WTC11 (cell line): ENCODE data around the gene ZNF277. TPM values are rescaled to one million over a fixed set of nuclear protein-coding genes. Genes with fewer than 3 reads are reported as not detected.
A peak's percentile ranks its signal among the peaks of the same experiment; 100 is the strongest.

ENCODE experiments used
- ATAC-seq: fragments of 200-7000 bp; cut with Tn5 transposase; 2 replicates; pipeline ENCODE4 v1.10.0; 2021; ENCODE audit warnings: mild to moderate bottlenecking, moderate library complexity
- CTCF ChIA-PET: fragments of 300-600 bp; sonication (Branson Sonifier 250); formaldehyde crosslinking; loops from one replicate; lab custom pipeline; 2021; ENCODE audit warnings: antibody characterized with exemption; lab: Charles Lee
- POLR2A ChIA-PET: fragments of 350-600 bp; sonication (Branson Sonifier 250); formaldehyde crosslinking; loops from one replicate; lab custom pipeline; 2021; ENCODE audit warnings: antibody characterized with exemption; lab: Charles Lee
- DNase-seq: peaks from one replicate; pipeline ENCODE4 v3.0.0; 2021; ENCODE audit warnings: low spot score
- H3K27ac Mint-ChIP-seq: 2 replicates; pipeline ENCODE4 v1.8.0; 2021; ENCODE audit warnings: mixed read lengths
- H3K27me3 Mint-ChIP-seq: 2 replicates; pipeline ENCODE4 v1.8.0; 2021; ENCODE audit warnings: low read depth, mild to moderate bottlenecking, moderate library complexity, mixed read lengths
- H3K36me3 Mint-ChIP-seq: 2 replicates; pipeline ENCODE4 v1.8.0; 2021; ENCODE audit warnings: mixed read lengths
- H3K4me1 Mint-ChIP-seq: 2 replicates; pipeline ENCODE4 v1.8.0; 2022; ENCODE audit warnings: mixed read lengths
- H3K4me3 Mint-ChIP-seq: 2 replicates; pipeline ENCODE4 v1.8.0; 2021; ENCODE audit warnings: mild to moderate bottlenecking, moderate library complexity, mixed read lengths
- H3K9me3 Mint-ChIP-seq: 2 replicates; pipeline ENCODE4 v1.8.0; 2021; ENCODE audit warnings: mixed read lengths
- CREB1 ChIP-seq: sonication (generic); formaldehyde crosslinking; IDR thresholded peaks from 2 replicates; pipeline ENCODE4 v1.8.0; 2023; ENCODE audit warnings: mild to moderate bottlenecking, missing genetic modification reagents
- ETV6 ChIP-seq: sonication (generic); formaldehyde crosslinking; IDR thresholded peaks from 2 replicates; pipeline ENCODE4 v1.8.1; 2022; ENCODE audit warnings: mild to moderate bottlenecking, missing genetic modification reagents
- FOXK1 ChIP-seq: sonication (generic); formaldehyde crosslinking; IDR thresholded peaks from 2 replicates; pipeline ENCODE4 v1.8.0; 2022; ENCODE audit warnings: mild to moderate bottlenecking, moderate library complexity, missing genetic modification reagents
- FOXP1 ChIP-seq: sonication (generic); formaldehyde crosslinking; IDR thresholded peaks from 2 replicates; pipeline ENCODE4 v1.8.0; 2022; ENCODE audit warnings: missing genetic modification reagents, mild to moderate bottlenecking, moderate library complexity, borderline replicate concordance
- TP53 ChIP-seq: sonication (generic); formaldehyde crosslinking; IDR thresholded peaks from 2 replicates; pipeline ENCODE4 v1.8.1; 2023; ENCODE audit warnings: mild to moderate bottlenecking, missing genetic modification reagents
- ZNF232 ChIP-seq: sonication (generic); formaldehyde crosslinking; IDR thresholded peaks from 2 replicates; pipeline ENCODE4 v1.8.0; 2022; ENCODE audit warnings: mild to moderate bottlenecking, missing genetic modification reagents
- total RNA-seq: library from RNA; stranded (reverse); gene quantifications from 3 replicates; pipeline ENCODE4 v1.2.3, GENCODE V29; 2021
- TF ChIP-seq, protein P1 (sequence below): sonication (generic); formaldehyde crosslinking; IDR thresholded peaks from 2 replicates; pipeline ENCODE4 v1.8.1; 2023; ENCODE audit warnings: mild to moderate bottlenecking, moderate library complexity, missing genetic modification reagents
- TF ChIP-seq, protein P2 (sequence below): fragments of 250-450 bp; sonication (Bioruptor Pico); IDR thresholded peaks from 2 replicates; pipeline ENCODE4 v1.8.0; 2021; ENCODE audit warnings: mild to moderate bottlenecking
- TF ChIP-seq, protein P3 (sequence below): fragments of 250-450 bp; sonication (Bioruptor Pico); conservative IDR thresholded peaks from 2 replicates; pipeline ENCODE4 v1.9.0; 2021; ENCODE audit warnings: mild to moderate bottlenecking
- TF ChIP-seq, protein P4 (sequence below): sonication (generic); formaldehyde crosslinking; IDR thresholded peaks from 2 replicates; pipeline ENCODE4 v1.8.1; 2023; ENCODE audit warnings: mild to moderate bottlenecking, missing genetic modification reagents, moderate library complexity
- TF ChIP-seq, protein P5 (sequence below): sonication (generic); formaldehyde crosslinking; IDR thresholded peaks from 2 replicates; pipeline ENCODE4 v1.8.0; 2023; ENCODE audit warnings: mild to moderate bottlenecking, missing genetic modification reagents
- TF ChIP-seq, protein P6 (sequence below): sonication (generic); formaldehyde crosslinking; IDR thresholded peaks from 2 replicates; pipeline ENCODE4 v1.8.0; 2023; ENCODE audit warnings: missing genetic modification reagents
- TF ChIP-seq, protein P7 (sequence below): sonication (generic); formaldehyde crosslinking; IDR thresholded peaks from 2 replicates; pipeline ENCODE4 v1.8.0; 2022; ENCODE audit warnings: mild to moderate bottlenecking, missing genetic modification reagents
- TF ChIP-seq, protein P8 (sequence below): fragments of 250-450 bp; sonication (Bioruptor Pico); IDR thresholded peaks from 2 replicates; pipeline ENCODE4 v1.9.0; 2021; ENCODE audit warnings: mild to moderate bottlenecking

ZNF277 gene
- total RNA-seq, 1 experiment from 2014 or later, result 22.5 TPM

DNA sequence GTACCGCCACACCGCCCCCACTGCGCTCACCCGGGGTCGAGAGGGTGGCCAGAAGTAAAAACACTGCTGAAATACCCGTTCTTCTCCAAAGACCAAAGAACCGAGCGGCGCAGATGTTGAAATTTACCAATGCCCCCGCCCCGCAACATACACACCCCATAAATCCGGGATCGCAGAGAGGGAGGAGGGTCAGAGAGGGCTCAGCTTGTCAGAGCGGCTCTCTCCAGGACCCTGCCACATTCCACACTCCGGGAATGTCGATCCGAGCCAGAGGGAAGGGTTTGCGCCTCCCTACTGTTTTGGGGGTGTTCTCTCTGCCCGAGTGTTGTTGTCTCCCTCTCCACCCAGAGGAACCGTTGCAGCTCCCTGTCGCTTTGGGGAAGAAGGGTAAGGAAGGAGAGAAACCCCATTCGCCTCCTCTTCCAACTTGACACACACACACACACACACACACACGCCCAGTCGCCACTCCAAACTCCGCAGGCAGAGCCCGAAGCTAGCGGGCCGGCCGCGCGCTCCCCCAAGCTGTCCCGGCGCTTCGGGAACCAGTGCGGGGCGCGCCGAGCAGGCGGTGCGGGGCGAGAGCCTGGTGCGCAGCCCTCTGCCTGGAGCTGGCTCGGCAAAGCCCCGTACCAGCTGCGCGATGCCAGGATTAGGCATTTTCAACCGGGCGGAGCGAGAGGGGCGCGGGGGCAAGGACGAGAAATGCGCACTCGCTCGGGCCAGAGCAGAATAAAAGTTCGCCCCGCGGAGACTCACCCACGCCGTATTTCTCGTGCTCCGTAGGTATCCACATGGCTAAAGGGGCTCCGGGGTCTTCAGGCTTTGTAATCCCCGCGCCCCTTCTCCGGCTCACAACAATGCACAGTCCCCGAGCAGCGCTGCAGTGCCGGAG lies 905 bp upstream of the ZNF277 start (continued):
- TF ChIP-seq, protein P1, sequence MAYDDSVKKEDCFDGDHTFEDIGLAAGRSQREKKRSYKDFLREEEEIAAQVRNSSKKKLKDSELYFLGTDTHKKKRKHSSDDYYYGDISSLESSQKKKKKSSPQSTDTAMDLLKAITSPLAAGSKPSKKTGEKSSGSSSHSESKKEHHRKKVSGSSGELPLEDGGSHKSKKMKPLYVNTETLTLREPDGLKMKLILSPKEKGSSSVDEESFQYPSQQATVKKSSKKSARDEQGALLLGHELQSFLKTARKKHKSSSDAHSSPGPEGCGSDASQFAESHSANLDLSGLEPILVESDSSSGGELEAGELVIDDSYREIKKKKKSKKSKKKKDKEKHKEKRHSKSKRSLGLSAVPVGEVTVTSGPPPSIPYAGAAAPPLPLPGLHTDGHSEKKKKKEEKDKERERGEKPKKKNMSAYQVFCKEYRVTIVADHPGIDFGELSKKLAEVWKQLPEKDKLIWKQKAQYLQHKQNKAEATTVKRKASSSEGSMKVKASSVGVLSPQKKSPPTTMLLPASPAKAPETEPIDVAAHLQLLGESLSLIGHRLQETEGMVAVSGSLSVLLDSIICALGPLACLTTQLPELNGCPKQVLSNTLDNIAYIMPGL (CRISPR knock-in tag), result peak; percentile 57
- TF ChIP-seq FOXP1 (CRISPR knock-in tag) (0 out of 2 replicates have a peak, but pooled peaks have one; percentile 18), FOXK1 (peak; percentile 24), ETV6 (CRISPR knock-in tag) (no peak)
- TF ChIP-seq, protein P2, sequence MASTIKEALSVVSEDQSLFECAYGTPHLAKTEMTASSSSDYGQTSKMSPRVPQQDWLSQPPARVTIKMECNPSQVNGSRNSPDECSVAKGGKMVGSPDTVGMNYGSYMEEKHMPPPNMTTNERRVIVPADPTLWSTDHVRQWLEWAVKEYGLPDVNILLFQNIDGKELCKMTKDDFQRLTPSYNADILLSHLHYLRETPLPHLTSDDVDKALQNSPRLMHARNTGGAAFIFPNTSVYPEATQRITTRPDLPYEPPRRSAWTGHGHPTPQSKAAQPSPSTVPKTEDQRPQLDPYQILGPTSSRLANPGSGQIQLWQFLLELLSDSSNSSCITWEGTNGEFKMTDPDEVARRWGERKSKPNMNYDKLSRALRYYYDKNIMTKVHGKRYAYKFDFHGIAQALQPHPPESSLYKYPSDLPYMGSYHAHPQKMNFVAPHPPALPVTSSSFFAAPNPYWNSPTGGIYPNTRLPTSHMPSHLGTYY, result no peak

DNA sequence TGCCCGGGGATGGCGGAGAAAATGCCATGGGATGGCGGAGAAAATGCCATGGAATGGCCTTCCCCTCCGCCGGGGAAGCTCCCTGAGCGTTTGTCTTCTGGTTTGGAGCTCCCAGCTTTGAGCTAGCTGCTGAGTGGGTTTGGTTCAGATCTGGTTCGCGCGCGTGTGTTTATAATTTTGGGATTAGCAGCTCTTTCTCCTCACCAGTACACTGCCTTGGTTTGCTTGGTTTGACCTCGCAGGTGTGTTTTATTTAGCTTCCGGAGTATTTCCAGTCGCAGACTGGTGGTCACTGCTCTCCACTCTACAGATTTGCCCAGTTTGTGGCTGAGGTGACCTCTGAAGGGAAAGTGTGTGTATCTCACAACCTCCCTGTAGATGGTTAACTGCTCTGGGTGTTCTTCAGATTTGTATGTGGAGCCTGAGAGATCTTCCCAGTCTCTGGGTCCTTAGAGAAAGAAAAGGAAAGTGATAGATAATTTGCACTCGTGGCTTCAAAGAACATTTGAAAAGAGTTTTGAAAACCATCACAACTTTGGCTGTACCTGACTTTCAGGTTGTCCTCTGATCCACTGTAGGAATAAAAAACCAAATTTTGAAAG lies 597 bp downstream of the ZNF277 start:
- no peak for ATAC-seq
- no peaks in the 10 kb centered on the region for H3K36me3 Mint-ChIP-seq

DNA sequence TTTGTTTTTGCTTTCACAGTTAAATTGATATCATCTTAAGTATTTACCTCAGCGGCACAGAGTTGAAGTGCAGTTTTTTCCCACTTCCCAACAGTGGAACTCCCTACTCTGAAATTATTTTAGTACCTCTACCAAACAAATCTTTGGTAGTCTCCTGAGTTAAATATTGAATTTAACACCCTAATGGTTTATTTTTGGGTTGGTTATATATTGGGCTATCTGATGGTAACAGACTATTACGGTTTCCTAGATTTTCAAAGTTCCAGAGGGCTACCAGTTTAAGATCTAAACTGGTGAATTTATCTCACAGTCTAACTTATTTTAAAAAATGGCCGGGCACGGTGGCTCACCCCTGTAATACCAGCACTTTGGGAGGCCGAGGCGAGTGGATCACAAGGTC lies 1.3 kb downstream of the ZNF277 start:
- H3K4me3 Mint-ChIP-seq, result peak overlapping the region; percentile 89
- no peaks in the 10 kb centered on the region for H3K27me3 Mint-ChIP-seq
- POLR2A ChIA-PET, result interaction anchor here (3.6 kb wide), 1 partner anchor 243 kb away, joined by 18 read pairs; the partner anchor contains the start of gene IFRD1
- ATAC-seq (no peak), DNase-seq (no peak)
- H3K9me3 Mint-ChIP-seq, result no peaks in the 10 kb centered on the region
- no peaks in the 10 kb centered on the region for H3K36me3 Mint-ChIP-seq
- CTCF ChIA-PET, result no interaction called here
- no peak overlapping the region for H3K27ac Mint-ChIP-seq
- peaks cover 48% of the 10 kb centered on the region for H3K4me1 Mint-ChIP-seq
- TF ChIP-seq, protein P3, sequence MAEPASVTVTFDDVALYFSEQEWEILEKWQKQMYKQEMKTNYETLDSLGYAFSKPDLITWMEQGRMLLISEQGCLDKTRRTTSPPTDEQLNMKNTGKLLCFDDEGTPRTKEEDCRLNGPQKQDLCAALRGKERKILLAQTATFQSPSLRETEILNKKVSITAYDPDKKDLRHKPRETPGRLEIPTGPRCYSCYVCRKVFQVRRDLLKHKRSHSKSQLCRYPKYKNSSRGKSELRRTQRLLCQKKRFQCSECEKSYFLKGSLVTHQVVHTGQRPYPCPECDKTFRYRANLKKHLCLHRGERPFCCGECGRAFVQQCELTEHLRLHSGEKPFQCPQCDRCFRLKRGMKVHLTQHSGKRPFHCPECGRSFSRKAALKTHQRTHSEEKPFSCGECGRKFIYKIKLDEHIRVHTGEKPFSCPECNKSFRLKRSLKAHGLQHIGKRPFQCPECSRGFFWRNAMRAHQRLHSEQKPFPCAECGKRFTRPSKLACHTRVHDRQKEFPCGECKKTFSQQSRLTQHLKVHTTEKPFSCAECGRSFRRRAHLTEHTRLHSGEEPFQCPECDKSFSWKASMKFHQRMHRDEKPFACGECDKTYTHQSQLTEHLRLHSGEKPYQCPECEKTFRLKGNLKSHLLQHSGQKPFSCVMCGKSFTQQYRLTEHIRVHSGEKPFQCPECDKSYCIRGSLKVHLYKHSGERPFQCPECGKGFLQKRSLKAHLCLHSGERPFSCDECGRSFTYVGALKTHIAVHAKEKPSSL (CRISPR knock-in tag), result no peak
- TF ChIP-seq, protein P4, sequence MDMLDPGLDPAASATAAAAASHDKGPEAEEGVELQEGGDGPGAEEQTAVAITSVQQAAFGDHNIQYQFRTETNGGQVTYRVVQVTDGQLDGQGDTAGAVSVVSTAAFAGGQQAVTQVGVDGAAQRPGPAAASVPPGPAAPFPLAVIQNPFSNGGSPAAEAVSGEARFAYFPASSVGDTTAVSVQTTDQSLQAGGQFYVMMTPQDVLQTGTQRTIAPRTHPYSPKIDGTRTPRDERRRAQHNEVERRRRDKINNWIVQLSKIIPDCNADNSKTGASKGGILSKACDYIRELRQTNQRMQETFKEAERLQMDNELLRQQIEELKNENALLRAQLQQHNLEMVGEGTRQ (CRISPR knock-in tag), result no peak
- TF ChIP-seq, protein P5, sequence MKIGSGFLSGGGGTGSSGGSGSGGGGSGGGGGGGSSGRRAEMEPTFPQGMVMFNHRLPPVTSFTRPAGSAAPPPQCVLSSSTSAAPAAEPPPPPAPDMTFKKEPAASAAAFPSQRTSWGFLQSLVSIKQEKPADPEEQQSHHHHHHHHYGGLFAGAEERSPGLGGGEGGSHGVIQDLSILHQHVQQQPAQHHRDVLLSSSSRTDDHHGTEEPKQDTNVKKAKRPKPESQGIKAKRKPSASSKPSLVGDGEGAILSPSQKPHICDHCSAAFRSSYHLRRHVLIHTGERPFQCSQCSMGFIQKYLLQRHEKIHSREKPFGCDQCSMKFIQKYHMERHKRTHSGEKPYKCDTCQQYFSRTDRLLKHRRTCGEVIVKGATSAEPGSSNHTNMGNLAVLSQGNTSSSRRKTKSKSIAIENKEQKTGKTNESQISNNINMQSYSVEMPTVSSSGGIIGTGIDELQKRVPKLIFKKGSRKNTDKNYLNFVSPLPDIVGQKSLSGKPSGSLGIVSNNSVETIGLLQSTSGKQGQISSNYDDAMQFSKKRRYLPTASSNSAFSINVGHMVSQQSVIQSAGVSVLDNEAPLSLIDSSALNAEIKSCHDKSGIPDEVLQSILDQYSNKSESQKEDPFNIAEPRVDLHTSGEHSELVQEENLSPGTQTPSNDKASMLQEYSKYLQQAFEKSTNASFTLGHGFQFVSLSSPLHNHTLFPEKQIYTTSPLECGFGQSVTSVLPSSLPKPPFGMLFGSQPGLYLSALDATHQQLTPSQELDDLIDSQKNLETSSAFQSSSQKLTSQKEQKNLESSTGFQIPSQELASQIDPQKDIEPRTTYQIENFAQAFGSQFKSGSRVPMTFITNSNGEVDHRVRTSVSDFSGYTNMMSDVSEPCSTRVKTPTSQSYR (CRISPR knock-in tag), result no peak
- TF ChIP-seq TP53 (CRISPR knock-in tag), result no peak
- TF ChIP-seq CREB1 (CRISPR knock-in tag), result no peak
- TF ChIP-seq, protein P6, sequence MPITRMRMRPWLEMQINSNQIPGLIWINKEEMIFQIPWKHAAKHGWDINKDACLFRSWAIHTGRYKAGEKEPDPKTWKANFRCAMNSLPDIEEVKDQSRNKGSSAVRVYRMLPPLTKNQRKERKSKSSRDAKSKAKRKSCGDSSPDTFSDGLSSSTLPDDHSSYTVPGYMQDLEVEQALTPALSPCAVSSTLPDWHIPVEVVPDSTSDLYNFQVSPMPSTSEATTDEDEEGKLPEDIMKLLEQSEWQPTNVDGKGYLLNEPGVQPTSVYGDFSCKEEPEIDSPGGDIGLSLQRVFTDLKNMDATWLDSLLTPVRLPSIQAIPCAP (CRISPR knock-in tag), result no peak
- TF ChIP-seq, protein P7, sequence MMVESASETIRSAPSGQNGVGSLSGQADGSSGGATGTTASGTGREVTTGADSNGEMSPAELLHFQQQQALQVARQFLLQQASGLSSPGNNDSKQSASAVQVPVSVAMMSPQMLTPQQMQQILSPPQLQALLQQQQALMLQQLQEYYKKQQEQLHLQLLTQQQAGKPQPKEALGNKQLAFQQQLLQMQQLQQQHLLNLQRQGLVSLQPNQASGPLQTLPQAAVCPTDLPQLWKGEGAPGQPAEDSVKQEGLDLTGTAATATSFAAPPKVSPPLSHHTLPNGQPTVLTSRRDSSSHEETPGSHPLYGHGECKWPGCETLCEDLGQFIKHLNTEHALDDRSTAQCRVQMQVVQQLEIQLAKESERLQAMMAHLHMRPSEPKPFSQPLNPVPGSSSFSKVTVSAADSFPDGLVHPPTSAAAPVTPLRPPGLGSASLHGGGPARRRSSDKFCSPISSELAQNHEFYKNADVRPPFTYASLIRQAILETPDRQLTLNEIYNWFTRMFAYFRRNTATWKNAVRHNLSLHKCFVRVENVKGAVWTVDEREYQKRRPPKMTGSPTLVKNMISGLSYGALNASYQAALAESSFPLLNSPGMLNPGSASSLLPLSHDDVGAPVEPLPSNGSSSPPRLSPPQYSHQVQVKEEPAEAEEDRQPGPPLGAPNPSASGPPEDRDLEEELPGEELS (CRISPR knock-in tag), result no peak

More for the DNA sequence above, 597 bp downstream of the ZNF277 start:
- H3K9me3 Mint-ChIP-seq, result peaks cover 1% of the 10 kb centered on the region
- TF ChIP-seq ZNF232 (CRISPR knock-in tag), result 0 out of 2 replicates have a peak, but pooled peaks have one; percentile 21
- TF ChIP-seq, protein P8, sequence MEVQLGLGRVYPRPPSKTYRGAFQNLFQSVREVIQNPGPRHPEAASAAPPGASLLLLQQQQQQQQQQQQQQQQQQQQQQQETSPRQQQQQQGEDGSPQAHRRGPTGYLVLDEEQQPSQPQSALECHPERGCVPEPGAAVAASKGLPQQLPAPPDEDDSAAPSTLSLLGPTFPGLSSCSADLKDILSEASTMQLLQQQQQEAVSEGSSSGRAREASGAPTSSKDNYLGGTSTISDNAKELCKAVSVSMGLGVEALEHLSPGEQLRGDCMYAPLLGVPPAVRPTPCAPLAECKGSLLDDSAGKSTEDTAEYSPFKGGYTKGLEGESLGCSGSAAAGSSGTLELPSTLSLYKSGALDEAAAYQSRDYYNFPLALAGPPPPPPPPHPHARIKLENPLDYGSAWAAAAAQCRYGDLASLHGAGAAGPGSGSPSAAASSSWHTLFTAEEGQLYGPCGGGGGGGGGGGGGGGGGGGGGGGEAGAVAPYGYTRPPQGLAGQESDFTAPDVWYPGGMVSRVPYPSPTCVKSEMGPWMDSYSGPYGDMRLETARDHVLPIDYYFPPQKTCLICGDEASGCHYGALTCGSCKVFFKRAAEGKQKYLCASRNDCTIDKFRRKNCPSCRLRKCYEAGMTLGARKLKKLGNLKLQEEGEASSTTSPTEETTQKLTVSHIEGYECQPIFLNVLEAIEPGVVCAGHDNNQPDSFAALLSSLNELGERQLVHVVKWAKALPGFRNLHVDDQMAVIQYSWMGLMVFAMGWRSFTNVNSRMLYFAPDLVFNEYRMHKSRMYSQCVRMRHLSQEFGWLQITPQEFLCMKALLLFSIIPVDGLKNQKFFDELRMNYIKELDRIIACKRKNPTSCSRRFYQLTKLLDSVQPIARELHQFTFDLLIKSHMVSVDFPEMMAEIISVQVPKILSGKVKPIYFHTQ (CRISPR knock-in tag), result no peak
- peaks cover 45% of the 10 kb centered on the region for H3K4me1 Mint-ChIP-seq
- no peaks in the 10 kb centered on the region for H3K27me3 Mint-ChIP-seq
- ChIA-PET CTCF (interaction anchor here (0.6 to 1.5 kb wide), 3 partner anchors 9 to 126 kb away, joined by 3 read pairs; no protein-coding TSS in a partner anchor), POLR2A (interaction anchor here (3.6 kb wide), 1 partner anchor 243 kb away, joined by 18 read pairs; the partner anchor contains the start of gene IFRD1)
- peak overlapping the region; percentile 63 for H3K27ac Mint-ChIP-seq
- peak overlapping the region; percentile 89 for H3K4me3 Mint-ChIP-seq
- no peak for DNase-seq
